Activated CD4-positive, alpha-beta T cell treated with anti-CD3 and anti-CD28 coated beads, Interleukin-2, amount 10 ng/mL, durations not matched to agents 7 days and 5 days (primary cell): ENCODE data around the gene SERPINE1. TPM values are rescaled to one million over a fixed set of nuclear protein-coding genes. Genes with fewer than 3 reads are reported as not detected.

Experiments
- CTCF ChIA-PET: fragments of 350-600 bp; sonication (Branson Sonifier 250); formaldehyde crosslinking; loops from one replicate; lab custom pipeline; 2021; ENCODE audit warnings: antibody characterized with exemption; lab: Charles Lee
- POLR2A ChIA-PET: fragments of 350-600 bp; sonication (Branson Sonifier 250); formaldehyde crosslinking; loops from one replicate; lab custom pipeline; 2021; ENCODE audit warnings: antibody characterized with exemption; lab: Charles Lee
- DNase-seq: peaks from one replicate; pipeline ENCODE4 v3.0.0-alpha.2; 2020
- H3K27ac Mint-ChIP-seq: one replicate; pipeline ENCODE4 v1.8.0; 2021; ENCODE audit warnings: mild to moderate bottlenecking, moderate library complexity, mixed read lengths
- H3K27me3 Mint-ChIP-seq: one replicate; pipeline ENCODE4 v1.8.0; 2021; ENCODE audit warnings: mixed read lengths
- H3K36me3 Mint-ChIP-seq: one replicate; pipeline ENCODE4 v1.8.0; 2021; ENCODE audit warnings: low read depth, mixed read lengths
- H3K4me1 Mint-ChIP-seq: one replicate; pipeline ENCODE4 v1.8.0; 2021; ENCODE audit warnings: mixed read lengths
- H3K4me3 Mint-ChIP-seq: one replicate; pipeline ENCODE4 v1.8.0; 2021; ENCODE audit warnings: mild to moderate bottlenecking, moderate library complexity, mixed read lengths
- H3K9me3 Mint-ChIP-seq: one replicate; pipeline ENCODE4 v1.8.0; 2021; ENCODE audit warnings: mixed read lengths
- total RNA-seq, 2 experiments: library from RNA; stranded (reverse); gene quantifications; one replicate each; pipeline ENCODE4 v1.2.3, GENCODE V29; 2021

SERPINE1 gene
- total RNA-seq, 2 experiments from 2014 or later = 0.05 to 0.27 TPM

GRCh38 chr7:101164071-101164840, 37.4 kb downstream of the SERPINE1 start:
- no peak for DNase-seq
- peaks cover 8% of the 10 kb centered on the region for H3K36me3 Mint-ChIP-seq
- H3K4me3 Mint-ChIP-seq = no peak overlapping the region
- H3K9me3 Mint-ChIP-seq = no peaks in the 10 kb centered on the region
- no peak overlapping the region for H3K27ac Mint-ChIP-seq
- POLR2A ChIA-PET = no interaction called here
- H3K4me1 Mint-ChIP-seq = peaks cover 34% of the 10 kb centered on the region
- H3K27me3 Mint-ChIP-seq = peaks cover 52% of the 10 kb centered on the region
- CTCF ChIA-PET = interaction anchor here (1.4 to 2.3 kb wide), 3 partner anchors 9 to 20 kb away, joined by 4 to 13 read pairs (median 13); no protein-coding TSS in a partner anchor

- ChIA-PET CTCF (interaction anchor here (0.6 to 2.3 kb wide), 6 partner anchors 9 to 938 kb away, joined by 3 to 13 read pairs (median 5); partner anchors contain the start of gene FIS1), POLR2A (no interaction called here)
- Mint-ChIP-seq H3K27me3 (peaks cover 63% of the 10 kb centered on the region), H3K4me1 (peaks cover 42% of the 10 kb centered on the region), H3K27ac (peak within 1 kb of the TSS; percentile 52), H3K4me3 (peak within 1 kb of the TSS; percentile 60), H3K36me3 (peaks cover 6% of the 10 kb centered on the region), H3K9me3 (no peaks in the 10 kb centered on the region)
- DNase-seq = peak; percentile 94
These were observed 38.4 kb downstream of the SERPINE1 start, which contains the start of gene VGF for GRCh38 chr7:101165075-101165957. TSS of gene VGF (minus strand) at chr7:101165569. CDS start at chr7:101164843, 726 bp downstream.

- H3K4me1 Mint-ChIP-seq = peaks cover 50% of the 10 kb centered on the region
- peaks cover 4% of the 10 kb centered on the region for H3K36me3 Mint-ChIP-seq
- ChIA-PET POLR2A (no interaction called here), CTCF (interaction anchor here (1.2 to 2.3 kb wide), 4 partner anchors 9 to 78 kb away, joined by 4 to 13 read pairs (median 10); partner anchors contain the start of gene FIS1)
- no peak for DNase-seq
- H3K27me3 Mint-ChIP-seq = peaks cover 71% of the 10 kb centered on the region
- H3K4me3 Mint-ChIP-seq = peak overlapping the region; percentile 60
- no peaks in the 10 kb centered on the region for H3K9me3 Mint-ChIP-seq
- peak overlapping the region; percentile 52 for H3K27ac Mint-ChIP-seq
These were observed 39.2 kb downstream of the SERPINE1 start for GRCh38 chr7:101165958-101166647.

- Mint-ChIP-seq H3K36me3 (peaks cover 2% of the 10 kb centered on the region), H3K27ac (no peak overlapping the region), H3K4me3 (no peak overlapping the region), H3K4me1 (peaks cover 54% of the 10 kb centered on the region), H3K9me3 (no peaks in the 10 kb centered on the region), H3K27me3 (peaks cover 73% of the 10 kb centered on the region)
- DNase-seq = no peak
- ChIA-PET CTCF (no interaction called here), POLR2A (no interaction called here)
These were observed 39.7 kb downstream of the SERPINE1 start for GRCh38 chr7:101166648-101166908.

- peaks cover 59% of the 10 kb centered on the region for H3K4me1 Mint-ChIP-seq
- H3K4me3 Mint-ChIP-seq = no peak overlapping the region
- CTCF ChIA-PET = no interaction called here
- H3K27me3 Mint-ChIP-seq = peaks cover 77% of the 10 kb centered on the region
- no peaks in the 10 kb centered on the region for H3K9me3 Mint-ChIP-seq
- POLR2A ChIA-PET = no interaction called here
- no peak overlapping the region for H3K27ac Mint-ChIP-seq
- no peak for DNase-seq
- H3K36me3 Mint-ChIP-seq = peaks cover 2% of the 10 kb centered on the region
These were observed 40.2 kb downstream of the SERPINE1 start for GRCh38 chr7:101166909-101167644.

- Mint-ChIP-seq H3K9me3 (no peaks in the 10 kb centered on the region), H3K4me3 (no peak overlapping the region), H3K27me3 (peaks cover 77% of the 10 kb centered on the region), H3K36me3 (peaks cover 2% of the 10 kb centered on the region), H3K27ac (no peak overlapping the region), H3K4me1 (peaks cover 56% of the 10 kb centered on the region)
- CTCF ChIA-PET = interaction anchor here (1.6 kb wide), 1 partner anchor 25 kb away, joined by 7 read pairs; no protein-coding TSS in a partner anchor
- DNase-seq = no peak
- POLR2A ChIA-PET = no interaction called here
These were observed 40.9 kb downstream of the SERPINE1 start for GRCh38 chr7:101167645-101168411.

GRCh38 chr7:101168412-101169049, 41.6 kb downstream of the SERPINE1 start:
- Mint-ChIP-seq H3K4me3 (no peak overlapping the region), H3K36me3 (peaks cover 2% of the 10 kb centered on the region), H3K27me3 (peaks cover 81% of the 10 kb centered on the region), H3K27ac (no peak overlapping the region), H3K4me1 (peaks cover 55% of the 10 kb centered on the region), H3K9me3 (no peaks in the 10 kb centered on the region)
- no peak for DNase-seq
- POLR2A ChIA-PET = no interaction called here
- CTCF ChIA-PET = interaction anchor here (0.7 to 1.6 kb wide), 2 partner anchors 25 to 45 kb away, joined by 3 to 7 read pairs; no protein-coding TSS in a partner anchor

- CTCF ChIA-PET = interaction anchor here (0.7 to 3.0 kb wide), 4 partner anchors 11 to 45 kb away, joined by 3 to 23 read pairs (median 5); no protein-coding TSS in a partner anchor
These were observed 42.4 kb downstream of the SERPINE1 start for GRCh38 chr7:101169110-101169837.

GRCh38 chr7:101169838-101170551, 43.1 kb downstream of the SERPINE1 start:
- Mint-ChIP-seq H3K27me3 (peaks cover 87% of the 10 kb centered on the region), H3K4me3 (no peak overlapping the region), H3K4me1 (peaks cover 61% of the 10 kb centered on the region), H3K36me3 (peaks cover 2% of the 10 kb centered on the region), H3K9me3 (no peaks in the 10 kb centered on the region), H3K27ac (no peak overlapping the region)
- ChIA-PET POLR2A (no interaction called here), CTCF (interaction anchor here (0.7 to 3.0 kb wide), 6 partner anchors 12 to 104 kb away, joined by 3 to 23 read pairs (median 3); no protein-coding TSS in a partner anchor)
- DNase-seq = peak; percentile 79

More at GRCh38 chr7:101169110-101169837, 42.4 kb downstream of the SERPINE1 start:
- no peak for DNase-seq
- POLR2A ChIA-PET = no interaction called here
- Mint-ChIP-seq H3K4me3 (no peak overlapping the region), H3K4me1 (peaks cover 61% of the 10 kb centered on the region), H3K36me3 (peaks cover 2% of the 10 kb centered on the region), H3K27me3 (peaks cover 86% of the 10 kb centered on the region), H3K27ac (no peak overlapping the region), H3K9me3 (no peaks in the 10 kb centered on the region)
